ENCODE results near the gene SERPINB12.

The SERPINB12 gene

GRCh38 chr18:63552581-63552980 is 10.4 kb downstream of the SERPINB12 start:
- DNase-seq = no peak

GRCh38 chr18:63553081-63553480 is 10.9 kb downstream of the SERPINB12 start:
- no peak for DNase-seq

- DNase-seq = no peak
These were observed 17.7 kb downstream of the SERPINB12 start for GRCh38 chr18:63559567-63560491.

GRCh38 chr18:63562284-63562683 is 20.1 kb downstream of the SERPINB12 start:
- no peak for DNase-seq

- no peak for DNase-seq
These were observed 21.9 kb downstream of the SERPINB12 start for GRCh38 chr18:63564021-63564420.

GRCh38 chr18:63564561-63564960 is 22.4 kb downstream of the SERPINB12 start:
- no peak for DNase-seq

- DNase-seq = no peak
These were observed 25.1 kb downstream of the SERPINB12 start for GRCh38 chr18:63567276-63567675.

GRCh38 chr18:63567825-63568224 is 25.7 kb downstream of the SERPINB12 start:
- no peak for DNase-seq

- DNase-seq = no peak
These were observed 28.6 kb downstream of the SERPINB12 start for GRCh38 chr18:63570721-63571120.

GRCh38 chr18:63575681-63576080 is 33.5 kb downstream of the SERPINB12 start:
- DNase-seq = no peak

- peak in 1 of 5 experiments; percentile 24 for DNase-seq
These were observed 36.3 kb downstream of the SERPINB12 start for GRCh38 chr18:63578357-63578958.

- no peak for DNase-seq
These were observed 37.4 kb downstream of the SERPINB12 start for GRCh38 chr18:63579616-63580015.

- DNase-seq = no peak
These were observed 43.8 kb downstream of the SERPINB12 start for GRCh38 chr18:63585988-63586387.

GRCh38 chr18:63586431-63586830 is 44.3 kb downstream of the SERPINB12 start:
- no peak for DNase-seq

GRCh38 chr18:63586966-63587365 is 44.8 kb downstream of the SERPINB12 start, which contains the start of gene SERPINB13:
TSS of gene SERPINB13 (plus strand) at chr18:63587343. CDS start at chr18:63588668, 1,325 bp downstream.
- no peak for DNase-seq

GRCh38 chr18:63588909-63589308 is 46.7 kb downstream of the SERPINB12 start:
- no peak for DNase-seq

GRCh38 chr18:63590373-63590772 is 48.2 kb downstream of the SERPINB12 start:
- no peak for DNase-seq

GRCh38 chr18:63590966-63591695 is 49.0 kb downstream of the SERPINB12 start:
- DNase-seq = no peak

- no peak for DNase-seq
These were observed 49.6 kb downstream of the SERPINB12 start for GRCh38 chr18:63591725-63592124.

- no peak for DNase-seq
These were observed 50.3 kb downstream of the SERPINB12 start for GRCh38 chr18:63592471-63592870.

- no peak for DNase-seq
These were observed 54.8 kb downstream of the SERPINB12 start for GRCh38 chr18:63596964-63597363.

GRCh38 chr18:63603355-63603754 is 61.2 kb downstream of the SERPINB12 start:
- DNase-seq = no peak

- DNase-seq = no peak
These were observed 61.6 kb downstream of the SERPINB12 start for GRCh38 chr18:63603772-63604171.
